Activated CD8-positive, alpha-beta T cell treated with anti-CD3 and anti-CD28 coated beads for 36 hours (primary cell): Measurements from ENCODE around the gene AGPAT4. TPM values are rescaled to one million over a fixed set of nuclear protein-coding genes. Genes with fewer than 3 reads are reported as not detected.

Experiments used
- ATAC-seq: fragments of 200-7000 bp; cut with Tn5 transposase; one replicate; pipeline ENCODE4 v1.10.0; 2021; ENCODE audit warnings: mild to moderate bottlenecking, moderate library complexity
- CTCF ChIA-PET: fragments of 350-600 bp; sonication (Branson Sonifier 250); formaldehyde crosslinking; loops from one replicate; lab custom pipeline; 2021; ENCODE audit warnings: antibody characterized with exemption; lab: Charles Lee
- POLR2A ChIA-PET: fragments of 350-600 bp; sonication (Branson Sonifier 250); formaldehyde crosslinking; loops from one replicate; lab custom pipeline; 2021; ENCODE audit warnings: antibody characterized with exemption; lab: Charles Lee
- DNase-seq: peaks from one replicate; pipeline ENCODE4 v3.0.0-alpha.2; 2020
- H3K27ac Mint-ChIP-seq: one replicate; pipeline ENCODE4 v1.8.0; 2021; ENCODE audit warnings: mild to moderate bottlenecking, mixed read lengths
- H3K27me3 Mint-ChIP-seq: one replicate; pipeline ENCODE4 v1.8.0; 2021; ENCODE audit warnings: mixed read lengths
- H3K36me3 Mint-ChIP-seq: one replicate; pipeline ENCODE4 v1.8.0; 2021; ENCODE audit warnings: low read depth, mixed read lengths
- H3K4me1 Mint-ChIP-seq: one replicate; pipeline ENCODE4 v1.8.0; 2021; ENCODE audit warnings: low read depth, mixed read lengths
- H3K4me3 Mint-ChIP-seq: one replicate; pipeline ENCODE4 v1.8.0; 2021; ENCODE audit warnings: mild to moderate bottlenecking, moderate library complexity, mixed read lengths
- H3K9me3 Mint-ChIP-seq: one replicate; pipeline ENCODE4 v1.8.0; 2021; ENCODE audit warnings: mixed read lengths
- CTCF ChIP-seq: fragments of 200-600 bp; IDR thresholded peaks from one replicate; pipeline ENCODE4 v1.8.0; 2022; ENCODE audit warnings: antibody characterized with exemption, mild to moderate bottlenecking
- intact Hi-C: fragments of 100-400 bp; cut with micrococcal nuclease; formaldehyde crosslinking; loops from one replicate; pipeline ENCODE4 v1.10.0; 2022
- total RNA-seq, 2 experiments: library from RNA; stranded (reverse); gene quantifications; one replicate each; pipeline ENCODE4 v1.2.3, GENCODE V29; 2021

AGPAT4 gene
- total RNA-seq, 2 experiments from 2014 or later = 3.5 to 4.7 TPM

DNA sequence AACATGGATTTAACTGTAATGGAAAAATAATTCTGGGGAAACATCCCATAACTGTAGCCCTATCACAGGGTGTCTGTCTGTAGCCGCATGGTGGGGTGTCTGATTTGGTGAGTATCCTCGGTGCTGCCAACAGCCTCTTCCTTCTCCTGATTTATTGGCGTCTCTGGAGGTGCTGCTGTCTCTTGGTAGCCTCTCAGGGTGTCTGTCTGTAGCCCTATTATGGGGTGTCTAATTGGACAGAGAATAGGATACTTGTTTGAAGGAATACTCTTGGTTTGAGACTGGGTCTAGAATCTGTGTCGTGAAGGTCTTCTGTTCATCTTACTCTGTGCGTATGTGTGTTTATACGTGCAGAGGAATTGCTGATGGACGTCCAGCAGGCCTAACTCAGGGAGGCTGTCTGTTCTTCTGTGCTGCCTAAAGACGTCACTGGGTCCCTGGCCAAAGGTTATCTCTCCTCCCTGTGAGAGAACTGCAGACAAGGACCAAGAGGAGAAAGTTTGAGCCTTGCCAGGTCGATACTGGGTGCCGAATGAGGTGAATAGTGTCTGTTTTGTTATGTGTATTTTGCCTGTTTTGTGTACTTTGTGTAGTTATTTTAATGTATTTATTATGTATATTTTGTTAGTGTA lies 18.9 kb upstream of the AGPAT4 start:
- Mint-ChIP-seq H3K4me3 (no peak overlapping the region), H3K36me3 (no peaks in the 10 kb centered on the region), H3K27ac (no peak overlapping the region), H3K4me1 (no peaks in the 10 kb centered on the region), H3K27me3 (peaks cover 2% of the 10 kb centered on the region), H3K9me3 (no peaks in the 10 kb centered on the region)
- TF ChIP-seq CTCF = no peak
- intact Hi-C loops = no loop called here
- DNase-seq (no peak), ATAC-seq (no peak)
- CTCF ChIA-PET = no interaction called here
- POLR2A ChIA-PET = no interaction called here

DNA sequence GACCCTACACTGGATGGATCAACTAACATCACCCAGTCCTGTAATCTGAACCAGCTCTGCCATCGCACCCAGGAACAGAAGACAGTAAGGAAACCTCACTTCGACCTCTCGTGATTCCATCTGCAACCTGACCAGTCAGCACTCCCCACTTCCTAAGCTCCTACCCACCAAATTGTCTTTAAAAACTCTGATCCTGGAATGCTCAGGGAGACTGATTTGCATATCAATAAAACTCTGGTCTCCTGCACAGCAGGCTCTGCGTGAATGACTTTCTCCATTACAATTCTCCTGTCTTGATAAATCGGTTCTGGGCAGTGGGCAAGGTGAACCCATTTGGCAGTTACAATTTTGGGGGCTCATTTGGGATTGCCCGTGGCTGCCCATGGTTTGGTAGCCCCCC lies 18.3 kb upstream of the AGPAT4 start:
- H3K4me3 Mint-ChIP-seq = no peak overlapping the region
- DNase-seq = no peak
- no peak for TF ChIP-seq CTCF
- no peaks in the 10 kb centered on the region for H3K9me3 Mint-ChIP-seq
- H3K27me3 Mint-ChIP-seq = peaks cover 5% of the 10 kb centered on the region
- no peak for ATAC-seq
- POLR2A ChIA-PET = no interaction called here
- H3K27ac Mint-ChIP-seq = no peak overlapping the region
- intact Hi-C loops = no loop called here
- no peaks in the 10 kb centered on the region for H3K4me1 Mint-ChIP-seq
- CTCF ChIA-PET = no interaction called here
- H3K36me3 Mint-ChIP-seq = no peaks in the 10 kb centered on the region

DNA sequence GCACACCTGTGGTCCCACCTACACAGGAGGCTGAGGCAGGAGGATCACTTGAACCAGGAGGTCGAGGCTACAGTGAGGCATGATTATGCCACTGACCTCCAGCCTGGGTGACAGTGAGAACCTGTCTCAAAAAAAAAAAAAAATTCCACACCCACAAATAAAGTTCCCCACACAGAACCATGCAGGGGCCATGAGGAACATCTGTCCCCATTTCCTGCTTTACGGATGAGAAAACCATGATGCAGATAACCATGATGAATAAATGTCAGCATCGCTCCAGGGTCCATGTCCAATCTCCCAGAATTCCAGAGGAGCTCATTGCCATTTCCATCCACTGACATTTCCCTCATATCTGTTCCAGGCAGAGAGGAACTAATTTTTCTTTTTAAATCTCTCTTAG lies 16.9 kb upstream of the AGPAT4 start:
- POLR2A ChIA-PET = no interaction called here
- H3K27ac Mint-ChIP-seq = no peak overlapping the region
- H3K4me1 Mint-ChIP-seq = no peaks in the 10 kb centered on the region
- DNase-seq = no peak
- CTCF ChIA-PET = no interaction called here
- no peak for TF ChIP-seq CTCF
- intact Hi-C loops = no loop called here
- H3K9me3 Mint-ChIP-seq = no peaks in the 10 kb centered on the region
- H3K4me3 Mint-ChIP-seq = no peak overlapping the region
- no peaks in the 10 kb centered on the region for H3K36me3 Mint-ChIP-seq
- peaks cover 10% of the 10 kb centered on the region for H3K27me3 Mint-ChIP-seq
- no peak for ATAC-seq

DNA sequence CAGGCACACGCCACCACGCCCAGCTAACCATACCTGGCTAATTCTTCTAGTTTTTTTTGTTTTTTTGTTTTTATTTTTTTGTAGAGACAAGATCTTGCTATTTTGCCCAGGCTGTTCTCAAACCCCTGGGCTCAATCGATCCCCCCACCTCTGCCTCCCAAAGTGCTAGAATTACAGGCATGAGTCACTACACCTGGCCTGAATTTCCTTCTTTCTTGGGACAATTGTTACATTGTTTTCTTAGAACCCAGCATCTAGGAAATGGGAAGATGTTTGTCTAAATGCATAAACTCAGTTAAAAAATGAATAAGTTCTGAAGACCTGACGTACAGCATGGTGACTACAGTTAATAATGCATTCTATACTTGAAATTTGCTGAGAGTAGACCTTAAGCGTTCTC lies 10.8 kb upstream of the AGPAT4 start:
- TF ChIP-seq CTCF = no peak
- ATAC-seq (no peak), DNase-seq (no peak)
- Mint-ChIP-seq H3K27me3 (peaks cover 8% of the 10 kb centered on the region), H3K4me3 (no peak overlapping the region), H3K9me3 (peaks cover 8% of the 10 kb centered on the region), H3K27ac (no peak overlapping the region), H3K36me3 (peaks cover 3% of the 10 kb centered on the region), H3K4me1 (no peaks in the 10 kb centered on the region)
- CTCF ChIA-PET = no interaction called here
- intact Hi-C loops = no loop called here
- POLR2A ChIA-PET = no interaction called here

- no peaks in the 10 kb centered on the region for H3K27me3 Mint-ChIP-seq
- H3K36me3 Mint-ChIP-seq = peaks cover 3% of the 10 kb centered on the region
- intact Hi-C loops = no loop called here
- POLR2A ChIA-PET = no interaction called here
- CTCF ChIA-PET = no interaction called here
- ATAC-seq = no peak
- H3K27ac Mint-ChIP-seq = no peak overlapping the region
- H3K4me1 Mint-ChIP-seq = no peaks in the 10 kb centered on the region
- no peak for DNase-seq
- no peak overlapping the region for H3K4me3 Mint-ChIP-seq
- no peak for TF ChIP-seq CTCF
- peaks cover 8% of the 10 kb centered on the region for H3K9me3 Mint-ChIP-seq
These were observed 7.2 kb upstream of the AGPAT4 start for GRCh38 chr6:161281092-161281491.
